Right lung (tissue), 5 donors: ENCODE measurements around the gene SUPT6H. TPM values are rescaled to one million over a fixed set of nuclear protein-coding genes. Genes with fewer than 3 reads are reported as not detected.
"Not testable (repeated sequence)": the region's sequence is repeated elsewhere in the genome, so short reads cannot be mapped to it uniquely, and the experiment has no call there.

Experiments used
- DNase-seq, 2 donors: peaks; one replicate each; pipeline ENCODE4 v3.0.0-alpha.2; 2013
- polyA plus RNA-seq, 5 donors: library from polyadenylated mRNA; unstranded; fragments of 120-200 nt; gene quantifications; one replicate each; pipeline versions ENCODE4 v1.2.1 to v1.2.3, GENCODE V29; 2013; ENCODE audit warnings: inconsistent platforms in 1 of 5, low replicate concordance in 1 of 5; ENCODE audit not compliant: insufficient read length in 5 of 5, insufficient read depth in 1 of 5

SUPT6H gene
- polyA plus RNA-seq, 5 donors = 60.3 to 74.7 (median 66.8) TPM

DNA sequence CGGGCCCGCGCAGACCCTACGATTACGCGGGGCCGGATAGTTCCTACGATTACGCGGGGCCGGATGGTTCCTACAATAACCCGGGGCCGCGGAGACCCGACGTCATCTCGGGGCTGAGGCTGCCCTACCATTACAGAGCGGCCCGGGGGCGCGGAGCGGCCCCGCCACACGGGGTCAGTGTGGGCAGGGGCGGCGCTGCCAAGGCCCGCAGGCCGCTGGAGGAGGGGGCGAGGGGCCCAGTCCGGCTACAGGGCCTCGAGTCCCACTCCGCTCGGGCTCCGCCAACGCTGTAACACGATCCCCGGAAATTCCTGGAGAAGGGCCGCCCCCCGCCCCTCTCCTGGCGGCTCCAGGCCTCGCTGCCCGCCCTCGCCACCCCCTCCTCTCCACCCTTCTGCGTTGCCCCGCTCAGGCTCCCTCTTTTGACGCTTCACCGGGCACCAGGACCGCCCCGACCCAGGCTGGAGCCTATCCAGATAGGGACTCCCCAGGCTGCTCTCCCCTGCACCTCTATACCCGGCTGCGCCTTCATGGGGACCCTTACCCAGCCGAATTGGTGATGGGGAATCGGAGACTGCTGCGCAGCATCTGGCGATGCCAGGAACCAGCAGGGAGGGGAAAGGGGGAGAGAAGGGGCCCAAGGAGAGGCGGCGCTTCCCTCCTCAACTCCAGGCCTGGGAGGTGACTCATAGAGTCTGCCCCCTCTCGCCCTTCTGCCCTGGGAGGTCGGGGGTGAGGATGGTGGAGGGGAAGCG, 55.8 kb downstream of the SUPT6H start, which contains the start of gene RAB34:
RAB34 (minus strand) TSS at position 291 of the 755 bp plus-strand sequence. CDS start 602 bp downstream, outside the sequence.
- DNase-seq = peak; percentile 92 to 93

DNA sequence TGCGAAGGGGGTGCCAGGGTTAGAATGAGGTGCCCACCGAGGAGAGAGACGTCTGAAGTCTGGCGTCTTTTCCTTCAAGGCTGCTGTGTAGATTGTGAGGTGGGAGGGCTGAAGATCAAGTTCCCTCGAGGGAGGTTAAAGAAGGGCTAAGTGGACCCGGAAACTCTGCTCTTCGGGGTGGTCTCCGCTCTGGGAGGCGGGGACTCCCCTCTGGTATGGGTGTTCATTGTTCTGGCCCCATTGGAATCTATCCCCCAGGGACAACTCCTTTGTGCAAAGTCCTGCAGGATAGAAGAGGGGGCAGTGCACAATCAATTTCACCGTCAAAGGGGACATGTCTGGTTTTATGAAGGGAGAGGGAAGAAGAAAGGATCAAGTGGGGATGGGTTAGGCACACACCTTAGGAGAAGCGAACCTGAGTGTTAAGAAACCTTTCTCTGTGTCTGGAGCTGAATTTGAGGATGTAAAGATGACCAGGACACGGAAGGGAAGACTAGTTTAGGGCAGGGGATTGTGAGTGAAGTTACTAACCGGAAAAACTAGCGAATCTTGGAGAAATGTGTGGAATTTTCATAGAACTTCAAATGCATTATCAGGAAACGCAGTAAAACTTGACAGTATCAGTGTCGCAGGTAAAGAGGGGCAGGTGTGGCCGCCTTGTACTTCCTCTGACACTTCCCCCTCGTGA, 56.5 kb downstream of the SUPT6H start:
- DNase-seq = peak; percentile 12 to 76

DNA sequence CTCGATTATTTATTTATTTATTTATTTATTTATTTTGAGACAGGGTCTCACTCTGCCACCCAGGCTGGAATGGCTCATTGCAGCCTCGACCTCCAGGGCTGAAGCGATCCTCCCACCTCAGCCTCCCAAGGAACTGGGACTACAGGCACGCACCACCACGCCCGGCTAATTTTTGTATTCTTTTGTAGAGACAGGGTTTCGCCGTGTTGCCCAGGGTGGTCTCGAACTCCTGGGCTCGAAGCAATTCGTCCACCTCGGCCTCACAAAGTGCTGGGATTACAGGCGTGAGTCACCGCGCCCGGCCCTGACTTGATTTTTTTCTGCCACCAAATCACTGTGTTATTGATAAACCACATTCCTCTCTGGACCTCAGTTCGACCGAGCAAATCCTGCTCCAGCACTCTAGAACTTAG, 57.0 kb downstream of the SUPT6H start:
- no peak for DNase-seq

DNA sequence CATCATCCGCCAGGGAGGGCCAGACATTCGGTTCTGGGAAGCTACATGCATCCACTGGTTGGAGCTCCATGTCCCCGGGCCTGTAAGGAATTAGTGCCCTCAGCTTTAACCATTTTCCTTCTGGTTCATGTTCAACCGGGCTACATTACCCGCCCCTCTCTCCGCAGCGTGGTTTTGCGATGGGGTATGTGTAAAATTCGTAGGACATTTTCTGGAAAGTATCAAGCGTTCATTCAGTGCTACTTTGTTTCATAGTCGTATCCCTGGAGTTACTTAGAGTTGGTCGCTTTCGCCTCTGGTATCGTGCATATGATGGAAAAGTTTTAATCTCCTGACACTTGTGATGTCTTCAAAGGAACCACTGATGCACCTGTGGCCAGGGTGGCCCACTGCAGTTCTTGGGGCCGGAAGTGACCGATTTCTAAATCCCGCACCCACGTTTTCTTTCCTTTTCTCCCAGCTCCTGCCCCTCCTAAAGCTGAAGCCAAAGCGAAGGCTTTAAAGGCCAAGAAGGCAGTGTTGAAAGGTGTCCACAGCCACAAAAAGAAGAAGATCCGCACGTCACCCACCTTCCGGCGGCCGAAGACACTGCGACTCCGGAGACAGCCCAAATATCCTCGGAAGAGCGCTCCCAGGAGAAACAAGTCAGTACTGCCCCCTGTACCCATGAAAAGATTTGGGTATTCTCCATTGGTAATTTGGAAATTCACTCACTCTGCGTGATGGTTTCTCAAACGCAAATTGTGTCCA, 58.4 kb downstream of the SUPT6H start:
- no peak for DNase-seq

DNA sequence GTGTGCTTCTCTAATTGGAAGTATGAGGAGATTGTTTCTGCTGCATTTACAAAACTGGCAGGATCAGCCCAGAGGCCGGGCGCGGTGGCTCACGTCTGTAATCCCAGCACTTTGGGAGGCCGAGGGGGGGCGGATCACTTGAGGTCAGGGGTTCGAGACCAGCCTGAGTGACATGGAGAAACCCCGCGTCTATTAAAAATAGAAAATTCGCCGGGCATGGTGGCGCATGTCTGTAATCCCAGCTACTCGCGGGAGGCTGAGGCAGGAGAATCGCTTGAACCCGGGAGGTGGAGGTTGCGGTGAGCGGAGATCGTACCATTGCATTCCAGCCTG, 59.0 kb downstream of the SUPT6H start:
- not testable (repeated sequence) for DNase-seq

DNA sequence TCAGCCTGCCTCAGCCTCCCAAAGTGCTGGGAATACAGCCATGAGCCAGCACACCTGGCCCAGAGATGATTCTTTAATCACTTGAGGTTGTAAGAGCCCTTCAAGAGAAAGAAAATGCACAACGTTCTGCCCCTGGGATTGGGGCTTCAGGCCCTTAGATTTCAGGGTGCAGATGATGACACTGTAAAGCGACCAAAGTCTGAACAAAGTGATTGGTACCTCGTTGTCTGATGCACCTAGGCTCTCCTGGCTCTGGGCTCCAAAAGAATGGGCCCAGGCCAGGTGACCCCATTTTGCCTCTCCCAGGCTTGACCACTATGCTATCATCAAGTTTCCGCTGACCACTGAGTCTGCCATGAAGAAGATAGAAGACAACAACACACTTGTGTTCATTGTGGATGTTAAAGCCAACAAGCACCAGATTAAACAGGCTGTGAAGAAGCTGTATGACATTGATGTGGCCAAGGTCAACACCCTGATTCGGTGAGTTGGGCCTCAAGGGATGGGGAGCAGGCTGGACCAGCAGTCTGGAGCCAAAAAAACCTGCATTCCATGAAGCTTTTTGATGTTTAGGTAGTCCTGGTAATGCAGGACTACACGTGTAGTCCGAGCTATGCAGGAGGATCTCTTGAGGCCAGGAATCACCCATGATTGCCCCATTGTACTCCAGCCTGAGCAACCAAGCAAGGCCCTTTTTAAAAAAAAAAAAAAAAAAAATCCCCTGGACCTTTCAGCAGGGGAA, 60.6 kb downstream of the SUPT6H start:
- DNase-seq = no peak

DNA sequence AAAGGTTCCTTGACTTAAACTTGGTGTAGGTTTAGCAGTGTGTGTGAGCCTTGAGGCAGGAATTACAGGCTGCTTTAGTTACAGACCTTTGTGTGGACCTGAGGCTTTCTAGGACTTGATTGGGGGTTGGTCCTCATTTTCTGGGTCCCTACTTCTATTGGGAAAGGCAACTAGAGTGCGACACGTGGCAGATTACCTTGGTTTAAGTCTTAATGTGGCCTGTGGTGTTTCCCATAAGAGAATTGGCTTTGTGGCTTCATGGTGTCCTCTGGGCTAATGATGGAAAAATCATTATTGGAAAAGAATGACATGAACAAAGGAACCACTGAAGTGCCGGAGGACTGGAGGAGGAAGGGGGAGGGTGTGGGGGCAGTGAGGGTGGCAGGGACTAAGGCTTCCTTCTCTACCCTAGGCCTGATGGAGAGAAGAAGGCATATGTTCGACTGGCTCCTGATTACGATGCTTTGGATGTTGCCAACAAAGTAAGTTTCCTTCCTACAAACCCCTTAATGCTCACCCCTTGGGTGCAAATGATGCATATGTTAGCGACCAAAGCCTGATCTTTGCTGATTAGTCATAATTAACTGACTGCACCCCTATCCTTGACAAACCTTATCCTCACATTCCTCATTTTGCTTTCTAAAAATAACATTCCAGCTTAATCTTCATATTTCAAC, 61.3 kb downstream of the SUPT6H start:
- DNase-seq = no peak

DNA sequence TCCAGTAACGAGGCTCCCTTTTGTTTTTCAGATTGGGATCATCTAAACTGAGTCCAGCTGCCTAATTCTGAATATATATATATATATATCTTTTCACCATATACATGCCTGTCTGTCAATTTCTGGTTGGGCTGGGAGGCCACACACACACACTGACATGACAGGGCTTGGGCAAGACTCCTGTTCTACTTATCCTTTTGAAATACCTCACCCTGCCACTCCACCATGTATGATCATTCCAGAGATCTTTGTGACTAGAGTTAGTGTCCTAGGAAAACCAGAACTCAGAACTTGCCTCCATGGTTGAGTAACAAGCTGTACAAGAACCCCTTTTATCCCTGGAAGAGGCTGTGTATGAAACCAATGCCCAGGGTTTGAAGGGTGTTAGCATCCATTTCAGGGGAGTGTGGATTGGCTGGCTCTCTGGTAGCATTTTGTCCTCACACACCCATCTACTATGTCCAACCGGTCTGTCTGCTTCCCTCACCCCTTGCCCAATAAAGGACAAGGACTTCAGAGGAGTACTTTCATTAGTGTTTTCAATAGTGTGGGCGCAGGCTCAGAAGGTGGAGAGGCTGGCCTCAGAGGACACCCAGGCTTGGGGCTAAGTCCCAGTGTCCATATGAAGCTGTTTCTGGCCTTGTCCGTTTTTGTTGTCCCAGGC, 62.0 kb downstream of the SUPT6H start:
- DNase-seq = not testable (repeated sequence)

DNA sequence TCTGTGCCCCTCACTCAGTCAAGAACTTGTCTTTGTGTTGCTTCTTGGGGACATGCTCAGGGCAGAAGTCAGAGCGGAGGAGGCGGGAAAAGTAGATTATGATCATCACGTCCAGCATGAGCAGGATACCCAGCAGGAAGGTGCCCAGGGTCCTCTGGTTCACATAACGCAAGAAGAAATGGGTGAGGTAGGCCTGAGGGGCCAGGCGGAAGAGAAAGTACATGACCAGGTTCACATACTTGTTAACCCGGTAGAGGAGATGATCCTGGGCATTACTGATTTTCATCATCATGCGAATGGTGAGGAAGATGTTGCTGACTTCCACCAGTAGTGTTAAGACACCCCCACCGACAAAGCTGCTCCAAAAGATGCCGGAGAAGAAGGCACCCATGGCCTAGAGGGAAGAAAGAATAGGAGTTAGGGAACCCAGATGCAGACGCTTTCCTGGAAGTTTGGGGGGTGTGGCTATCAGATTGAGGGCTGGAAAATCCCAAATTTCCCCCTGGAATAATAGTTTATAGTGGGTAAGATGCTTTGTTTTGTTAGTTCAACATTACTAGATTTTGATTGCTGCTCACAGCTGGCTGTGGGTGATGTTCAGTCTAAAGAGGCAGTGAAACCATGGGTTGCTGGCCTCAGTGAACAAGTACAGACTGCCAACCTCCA, 62.6 kb downstream of the SUPT6H start:
- no peak for DNase-seq

DNA sequence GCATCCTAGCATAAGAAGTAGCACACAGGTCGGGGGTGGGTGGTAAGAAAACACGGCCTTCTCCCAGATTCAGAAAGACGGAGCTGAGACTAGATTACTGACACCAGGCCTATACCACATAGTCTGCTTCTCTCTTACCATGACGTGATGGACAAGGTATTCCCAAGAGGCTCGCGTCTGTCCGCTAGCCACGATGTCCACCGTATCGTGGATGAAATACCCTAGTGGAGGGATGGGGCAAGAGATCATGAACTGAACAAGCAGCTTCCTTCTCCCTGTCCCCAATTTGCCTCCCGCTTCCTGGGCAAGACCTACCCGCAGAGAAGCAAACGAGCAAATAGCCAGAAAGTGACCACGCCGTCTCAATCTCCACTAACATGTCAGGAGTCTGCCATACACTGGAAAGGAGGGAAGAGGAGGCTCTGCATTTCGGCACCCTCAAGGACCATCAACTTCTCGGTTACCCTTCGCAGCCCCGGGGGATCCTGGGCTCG, 63.2 kb downstream of the SUPT6H start:
- no peak for DNase-seq

DNA sequence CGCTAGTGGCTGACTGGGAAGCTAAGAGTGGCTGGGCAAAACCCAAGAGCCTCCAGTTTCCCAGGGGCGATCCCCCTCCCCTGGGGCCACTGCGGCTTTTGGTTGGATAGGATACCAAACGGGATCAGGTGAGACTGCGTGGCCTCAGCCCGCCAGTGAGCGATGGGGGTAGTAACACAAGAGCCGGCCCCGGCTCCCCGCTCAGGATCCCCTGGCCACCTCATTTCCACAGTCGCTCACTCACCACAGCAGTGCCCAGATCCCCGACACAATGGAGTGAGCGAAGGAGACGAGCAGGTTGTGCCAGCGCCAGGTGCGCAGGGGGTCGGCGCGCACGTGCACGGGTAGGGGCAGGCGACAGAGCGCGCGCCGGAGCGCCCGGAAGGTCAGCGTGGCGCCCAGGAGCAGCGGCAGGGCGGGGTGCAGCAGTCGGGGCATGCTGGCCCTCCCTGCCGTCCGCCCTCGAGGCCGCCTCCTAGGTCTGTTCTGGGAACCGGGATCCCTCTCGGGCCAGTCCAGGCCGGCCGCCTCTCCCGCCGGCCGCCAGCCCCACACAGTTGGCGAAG, 63.7 kb downstream of the SUPT6H start:
- no peak for DNase-seq

DNA sequence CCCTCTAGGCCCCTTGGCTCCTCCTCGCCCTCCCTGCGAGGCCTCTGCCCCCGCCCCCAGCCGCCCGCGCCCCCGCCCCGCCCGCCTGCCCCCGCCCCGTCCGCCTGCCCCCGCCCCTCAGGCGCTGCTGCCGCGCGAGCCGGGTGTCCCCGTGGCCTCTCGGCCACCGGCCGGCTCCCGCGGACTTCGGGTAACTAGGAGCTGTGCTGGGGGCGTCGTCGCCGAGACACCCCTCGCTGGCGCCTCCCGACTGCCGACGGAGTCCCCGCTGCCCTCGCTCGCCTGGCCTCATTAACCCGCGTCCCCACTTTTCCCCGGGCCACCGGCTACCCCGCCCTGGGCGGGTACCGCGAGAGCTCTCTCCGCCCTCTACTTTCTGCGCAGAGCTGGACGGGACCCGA, 64.2 kb downstream of the SUPT6H start, which contains the start of gene TLCD1:
TLCD1 (minus strand) TSS at position 8 of the 401 bp plus-strand sequence. CDS start 136 bp downstream, outside the sequence.
- peak; percentile 74 to 84 for DNase-seq

DNA sequence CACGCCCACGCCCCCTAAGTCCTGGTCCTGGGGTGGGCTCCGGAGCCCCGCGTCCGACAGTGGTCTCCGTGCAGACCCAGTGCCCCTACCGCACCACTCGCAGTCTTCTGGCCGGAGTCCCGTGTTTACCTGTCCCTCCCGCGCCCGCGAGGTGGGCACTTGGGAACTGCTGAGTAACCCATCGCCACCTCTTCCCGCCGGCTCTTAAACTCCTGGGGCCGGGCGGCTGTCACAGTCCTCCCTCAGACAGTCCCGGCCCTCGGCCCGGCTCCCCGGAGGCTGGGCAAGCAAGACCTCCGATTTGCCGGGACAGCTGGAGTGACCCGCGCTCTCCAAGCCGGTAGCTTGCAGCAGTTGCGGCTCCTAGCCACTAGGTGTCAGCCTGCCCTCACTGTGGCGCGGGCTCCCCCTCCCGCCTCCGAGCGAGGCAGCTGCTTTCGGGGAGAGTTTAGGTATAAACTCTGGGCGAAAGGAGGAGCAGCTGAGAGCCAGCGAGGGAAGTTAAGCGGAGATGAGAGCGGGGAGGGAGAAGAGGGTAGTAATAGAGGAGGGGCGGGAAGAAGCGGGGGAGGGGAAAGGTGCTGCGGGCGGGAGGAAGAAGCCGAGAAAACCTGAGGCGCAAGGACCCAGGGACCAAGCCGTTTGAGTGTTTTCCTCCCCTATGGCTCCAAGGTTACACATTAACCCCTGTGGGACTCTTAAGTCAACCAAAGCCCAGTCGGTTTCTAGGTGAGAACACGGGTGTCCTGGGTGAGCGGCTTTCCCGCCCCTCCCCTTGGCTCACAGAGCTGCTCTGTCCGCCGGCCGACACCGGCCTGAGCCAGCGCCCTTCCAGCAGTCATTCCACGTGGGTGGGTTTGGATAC, 64.9 kb downstream of the SUPT6H start:
- DNase-seq = peak; percentile 94 to 96

DNA sequence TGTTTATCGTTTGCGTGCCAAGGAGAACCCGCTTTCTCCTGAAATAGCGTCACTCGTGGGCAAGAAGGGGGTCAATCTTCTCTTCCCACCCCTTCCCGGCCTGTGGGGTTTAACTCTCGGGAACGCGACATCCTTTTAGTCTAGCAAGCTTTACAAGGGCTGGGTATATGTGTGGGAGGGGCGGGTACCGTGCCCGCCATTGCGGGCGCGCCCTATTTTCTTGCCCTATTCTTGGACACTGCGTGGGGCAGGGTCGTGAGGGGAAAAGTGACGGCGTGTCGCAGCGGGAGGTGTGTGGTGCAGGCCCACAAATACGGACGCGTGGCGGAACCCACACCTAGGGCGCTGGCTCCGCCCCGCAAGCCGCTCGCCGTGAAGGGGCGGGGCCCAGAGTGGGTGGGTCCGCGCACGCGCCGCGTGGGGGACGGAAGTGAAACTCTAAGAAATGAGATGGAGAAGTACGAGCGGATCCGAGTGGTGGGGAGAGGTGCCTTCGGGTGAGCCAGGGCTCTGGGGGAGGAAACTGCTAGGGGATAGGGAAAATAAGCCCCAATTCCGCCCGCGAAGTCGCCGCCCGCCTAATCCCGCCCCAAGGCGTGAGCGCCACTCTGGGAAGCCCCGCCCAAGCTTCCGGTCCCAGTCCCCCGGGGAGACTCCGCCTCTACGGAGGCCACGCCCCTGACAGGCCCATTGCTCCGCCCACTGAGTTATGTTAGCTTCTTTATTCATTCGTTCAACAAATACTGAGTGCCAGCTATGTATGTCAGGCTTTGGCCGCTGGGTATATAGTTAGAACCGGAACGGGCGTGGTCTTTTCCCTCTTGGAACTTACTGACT, 66.6 kb downstream of the SUPT6H start, which contains the start of gene NEK8:
NEK8 (plus strand) TSS at position 425 of the 837 bp plus-strand sequence; CDS start at position 451, 26 bp downstream.
- DNase-seq = peak; percentile 95 to 97

DNA sequence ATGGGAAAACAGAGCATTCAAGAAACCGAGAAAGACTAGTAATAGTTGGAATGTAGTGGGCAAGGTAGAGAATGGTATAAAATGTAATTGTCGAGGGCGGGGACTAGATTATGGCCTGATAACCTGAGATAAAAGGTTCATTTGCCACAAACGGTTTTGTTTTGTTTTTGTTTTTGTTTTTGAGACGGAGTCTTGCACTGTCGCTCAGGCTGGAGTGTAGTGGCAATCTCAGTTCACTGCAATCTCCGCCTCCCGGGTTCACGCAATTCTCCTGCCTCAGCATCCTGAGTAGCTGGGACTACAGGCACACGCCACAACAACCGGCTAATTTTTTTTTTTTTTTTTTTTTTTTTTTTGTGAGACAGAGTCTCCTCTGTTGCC, 67.9 kb downstream of the SUPT6H start:
- no peak for DNase-seq

DNA sequence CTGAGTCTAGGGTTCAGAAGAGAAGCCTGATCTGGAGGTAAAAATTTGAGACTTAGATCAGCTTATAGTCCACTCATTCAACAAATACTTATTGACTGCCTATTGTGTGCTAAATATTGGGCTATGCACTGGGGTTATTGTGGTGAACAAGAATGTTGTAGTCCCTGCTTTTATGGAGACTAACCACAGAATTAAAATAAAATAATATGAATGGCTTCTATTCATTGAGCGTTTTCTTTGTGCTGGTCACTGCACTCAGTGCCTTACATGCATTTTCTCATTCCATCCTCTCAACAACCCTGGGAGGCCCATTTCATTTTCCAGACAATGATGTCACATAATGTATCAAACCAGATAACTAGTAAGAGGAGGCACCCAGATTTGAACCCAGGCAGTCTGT, 71.3 kb downstream of the SUPT6H start:
- no peak for DNase-seq

DNA sequence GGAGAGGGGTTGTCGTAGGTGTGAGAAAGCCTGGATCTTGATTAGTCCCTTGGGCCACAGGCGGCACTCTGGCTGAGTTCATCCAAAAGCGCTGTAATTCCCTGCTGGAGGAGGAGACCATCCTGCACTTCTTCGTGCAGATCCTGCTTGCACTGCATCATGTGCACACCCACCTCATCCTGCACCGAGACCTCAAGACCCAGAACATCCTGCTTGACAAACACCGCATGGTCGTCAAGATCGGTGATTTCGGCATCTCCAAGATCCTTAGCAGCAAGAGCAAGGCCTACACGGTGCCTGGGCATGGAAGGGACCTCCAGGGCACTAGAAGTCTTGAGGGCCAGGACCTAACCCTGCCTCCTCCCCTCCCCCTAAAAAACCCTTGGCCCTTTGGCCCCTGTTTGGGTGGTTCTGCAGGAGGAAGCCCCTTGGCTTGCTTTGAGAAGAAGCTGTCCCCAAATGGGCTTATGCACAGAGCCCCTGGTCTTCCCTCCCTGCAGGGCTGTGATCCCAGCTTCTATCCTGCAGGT, 72.8 kb downstream of the SUPT6H start:
- no peak for DNase-seq
